H1 (cell line): ENCODE measurements around the gene AMOTL2. TPM values are rescaled to one million over a fixed set of nuclear protein-coding genes. Genes with fewer than 3 reads are reported as not detected.

Experiments used
- CTCF ChIA-PET: fragments of 300-600 bp; sonication (Branson Sonifier 250); formaldehyde crosslinking; loops from one replicate; lab custom pipeline; 2021; ENCODE audit not compliant: partially characterized antibody; lab: Charles Lee
- POLR2A ChIA-PET: fragments of 300-600 bp; sonication (Branson Sonifier 250); formaldehyde crosslinking; loops from one replicate; lab custom pipeline; 2021; ENCODE audit warnings: inconsistent platforms; ENCODE audit not compliant: partially characterized antibody; lab: Charles Lee
- DNase-seq, 2 experiments: peaks; one replicate each; pipeline versions ENCODE4 v3.0.0 to v3.0.0-alpha.2; 2010 to 2022; ENCODE audit warnings: low spot score in 2 of 2, low read depth in 1 of 2, mixed read lengths in 1 of 2
- FAIRE-seq: peaks from 2 replicates; lab custom pipeline; 2011; peaks lifted over from hg19 to GRCh38; lab: Jason Lieb, UNC
- H2AFZ ChIP-seq: 2 replicates; pipeline ENCODE4 v1.8.1; 2012; ENCODE audit warnings: low read length, inconsistent platforms
- H2AK5ac ChIP-seq: 2 replicates; pipeline ENCODE4 v1.6.1; 2013; ENCODE audit warnings: low read depth, low read length
- H2BK120ac ChIP-seq: replicated peaks from 2 replicates; pipeline ENCODE3; 2013; ENCODE audit warnings: low read depth, low read length, inconsistent platforms
- H2BK12ac ChIP-seq: 2 replicates; pipeline ENCODE4 v1.6.1; 2013; ENCODE audit warnings: low read depth, low read length
- H2BK15ac ChIP-seq: 2 replicates; pipeline ENCODE4 v1.6.1; 2013; ENCODE audit warnings: low read length
- H2BK20ac ChIP-seq: 2 replicates; pipeline ENCODE4 v1.6.1; 2013; ENCODE audit warnings: low read length
- H2BK5ac ChIP-seq: 2 replicates; pipeline ENCODE4 v1.6.1; 2013; ENCODE audit warnings: low read depth, low read length
- H3K14ac ChIP-seq: 2 replicates; pipeline ENCODE4 v1.6.1; 2013; ENCODE audit warnings: inconsistent platforms; ENCODE audit not compliant: insufficient read length
- H3K18ac ChIP-seq: 2 replicates; pipeline ENCODE4 v1.6.1; 2013; ENCODE audit warnings: low read length; ENCODE audit errors: extremely low read depth
- H3K23ac ChIP-seq: 2 replicates; pipeline ENCODE4 v1.6.1; 2013; ENCODE audit warnings: inconsistent platforms; ENCODE audit not compliant: insufficient read length
- H3K23me2 ChIP-seq: 2 replicates; pipeline ENCODE4 v1.6.1; 2013; ENCODE audit warnings: low read depth, low read length
- H3K27ac ChIP-seq: 2 replicates; pipeline ENCODE4 v1.6.1; 2011; ENCODE audit warnings: low read depth, low read length, inconsistent platforms
- H3K27me3 ChIP-seq, 4 experiments: replicated peaks in 1 of 4; 1 replicate in 1 of 4; 2 replicates in 3 of 4; pipeline versions ENCODE4 v1.6.1 to v1.8.1; 2011 to 2013; ENCODE audit warnings: low read length in 3 of 4, mild to moderate bottlenecking in 3 of 4, inconsistent platforms in 2 of 4, mixed read lengths in 2 of 4, moderate library complexity in 1 of 4; ENCODE audit not compliant: control insufficient read depth in 3 of 4, insufficient read depth in 3 of 4; ENCODE audit errors: extremely low read depth in 1 of 4
- H3K36me3 ChIP-seq, 4 experiments: 2 replicates each; pipeline versions ENCODE4 v1.6.1 to v1.8.1; 2011 to 2013; ENCODE audit warnings: mild to moderate bottlenecking in 4 of 4, low read length in 3 of 4, moderate library complexity in 2 of 4, control low read depth in 1 of 4, inconsistent platforms in 1 of 4; ENCODE audit not compliant: insufficient read depth in 4 of 4, control insufficient read depth in 2 of 4
- H3K4ac ChIP-seq: replicated peaks from 2 replicates; pipeline ENCODE3; 2013; ENCODE audit warnings: low read length, low read depth, mixed read lengths, inconsistent platforms; ENCODE audit not compliant: insufficient read length
- H3K4me1 ChIP-seq, 4 experiments: replicated peaks in 1 of 4; 1 replicate in 1 of 4; 2 replicates in 3 of 4; pipeline versions ENCODE4 v1.6.1 to v1.8.1; 2011 to 2013; ENCODE audit warnings: low read length in 3 of 4, inconsistent platforms in 2 of 4, mixed read lengths in 1 of 4; ENCODE audit not compliant: insufficient read depth in 4 of 4, control insufficient read depth in 3 of 4
- H3K4me2 ChIP-seq, 2 experiments: 2 replicates each; pipeline versions ENCODE4 v1.6.1 to v1.8.1; 2011 to 2013; ENCODE audit warnings: low read depth in 2 of 2, low read length in 2 of 2, control low read depth in 1 of 2, inconsistent platforms in 1 of 2, mild to moderate bottlenecking in 1 of 2; ENCODE audit not compliant: insufficient read depth in 1 of 2
- H3K4me3 ChIP-seq, 4 experiments: fragments of 200-600, 300-600 bp in 1 of 4; sonication (generic), shearing (Covaris generic), sonication (Bioruptor Twin) in 1 of 4; 2 replicates each; pipeline versions ENCODE4 v1.5.1 to v1.8.1; 2011 to 2016; ENCODE audit warnings: low read length in 4 of 4, low read depth in 3 of 4, control low read depth in 2 of 4, inconsistent platforms in 2 of 4, mild to moderate bottlenecking in 2 of 4, mixed read lengths in 1 of 4, moderate library complexity in 1 of 4; ENCODE audit not compliant: insufficient read depth in 2 of 4; ENCODE audit errors: extremely low read depth in 1 of 4
- H3K56ac ChIP-seq: replicated peaks from 2 replicates; pipeline ENCODE3; 2013; ENCODE audit warnings: low read depth, mild to moderate bottlenecking, mixed read lengths, low read length, inconsistent platforms; ENCODE audit not compliant: insufficient read length
- H3K79me1 ChIP-seq: 2 replicates; pipeline ENCODE4 v1.6.1; 2013; ENCODE audit warnings: low read depth, low read length, control low read depth
- H3K79me2 ChIP-seq, 2 experiments: 2 replicates each; pipeline versions ENCODE4 v1.6.1 to v1.8.1; 2012 to 2013; ENCODE audit warnings: low read length in 2 of 2, mild to moderate bottlenecking in 2 of 2, inconsistent platforms in 1 of 2; ENCODE audit not compliant: insufficient read depth in 2 of 2, control insufficient read depth in 1 of 2
- H3K9ac ChIP-seq, 4 experiments: replicated peaks in 1 of 4; 1 replicate in 1 of 4; 2 replicates in 3 of 4; pipeline versions ENCODE4 v1.6.1 to v1.8.1; 2011 to 2013; ENCODE audit warnings: low read depth in 3 of 4, low read length in 3 of 4, control low read depth in 2 of 4, mild to moderate bottlenecking in 2 of 4, moderate library complexity in 2 of 4, inconsistent platforms in 1 of 4; ENCODE audit errors: extremely low read depth in 1 of 4
- H3K9me3 ChIP-seq, 2 experiments: 2 replicates each; pipeline versions ENCODE4 v1.6.1 to v1.8.1; 2012 to 2013; ENCODE audit warnings: mild to moderate bottlenecking in 2 of 2, moderate library complexity in 2 of 2, control low read depth in 1 of 2, inconsistent platforms in 1 of 2, low read depth in 1 of 2, low read length in 1 of 2, mixed read lengths in 1 of 2; ENCODE audit not compliant: insufficient read depth in 2 of 2
- H4K20me1 ChIP-seq, 2 experiments: replicated peaks in 1 of 2; 2 replicates each; pipeline versions ENCODE3 to v1.8.1; 2011 to 2013; ENCODE audit warnings: inconsistent platforms in 2 of 2, low read length in 2 of 2, mild to moderate bottlenecking in 1 of 2; ENCODE audit not compliant: insufficient read depth in 2 of 2, control insufficient read depth in 1 of 2
- H4K5ac ChIP-seq: 2 replicates; pipeline ENCODE4 v1.6.1; 2013; ENCODE audit warnings: low read length, low read depth, mixed read lengths, inconsistent platforms; ENCODE audit not compliant: insufficient read length
- H4K8ac ChIP-seq: 2 replicates; pipeline ENCODE4 v1.8.0; 2013; ENCODE audit warnings: mild to moderate bottlenecking, moderate library complexity, low read length, inconsistent platforms; ENCODE audit not compliant: insufficient read depth; ENCODE audit errors: extremely low read depth
- H4K91ac ChIP-seq: replicated peaks from 2 replicates; pipeline ENCODE3; 2013; ENCODE audit warnings: low read length, mixed read lengths, inconsistent platforms; ENCODE audit not compliant: insufficient read length
- CBX5 ChIP-seq: fragments of 300-800, 300-1000 bp; sonication (generic); IDR thresholded peaks from 2 replicates; pipeline ENCODE4 v1.7.1; 2016; ENCODE audit warnings: antibody characterized with exemption, low read length, low read depth
- CBX8 ChIP-seq: fragments of 300-800, 300-1000 bp; sonication (generic); IDR thresholded peaks from 2 replicates; pipeline ENCODE4 v1.7.1; 2016; ENCODE audit warnings: low read depth, low read length, borderline replicate concordance
- CREB1 ChIP-seq: IDR thresholded peaks from 2 replicates; pipeline ENCODE4 v1.6.1; 2012; ENCODE audit warnings: inconsistent platforms
- EP300 ChIP-seq, 2 experiments: IDR thresholded peaks; 1 replicate in 1 of 2; 2 replicates in 1 of 2; pipeline ENCODE4 v1.6.1; 2011 to 2012; ENCODE audit warnings: low read depth in 2 of 2, low read length in 2 of 2, mild to moderate bottlenecking in 2 of 2, borderline replicate concordance in 1 of 2, inconsistent platforms in 1 of 2, moderate library complexity in 1 of 2
- GTF2F1 ChIP-seq: IDR thresholded peaks from 2 replicates; pipeline ENCODE4 v1.6.1; 2012; ENCODE audit warnings: low read depth, low read length, improper control_type of control experiment, borderline replicate concordance
- SIX5 ChIP-seq: IDR thresholded peaks from 2 replicates; pipeline ENCODE4 v1.6.1; 2011; ENCODE audit warnings: mild to moderate bottlenecking, low read depth, low read length
- SP1 ChIP-seq: IDR thresholded peaks from 2 replicates; pipeline ENCODE4 v1.6.1; 2011; ENCODE audit warnings: low read depth, low read length
- WGBS, 2 experiments: shearing (Covaris generic) in 1 of 2; methylation state at CpG; one replicate each; pipeline versions ENCODE4 v1.1.6 to v1.1.7; 2013 to 2015; ENCODE audit warnings: low lambda C conversion rate in 2 of 2, mixed read lengths in 2 of 2, inconsistent platforms in 1 of 2, low coverage in 1 of 2, missing lambda C conversion rate in 1 of 2; ENCODE audit not compliant: insufficient replicate concordance in 2 of 2, insufficient coverage in 1 of 2, insufficient read length in 1 of 2; ENCODE audit errors: extremely low coverage in 1 of 2, missing lambda C conversion rate in 1 of 2; 5-methylcytosine and 5-hydroxymethylcytosine counted together
- polyA plus RNA-seq, 7 experiments: library from polyadenylated mRNA; depleted of rRNA in 3 of 7; stranded (reverse) in 5 of 7; unstranded in 2 of 7; fragments of >200 nt in 5 of 7; fragments of 200-250 nt in 2 of 7; gene quantifications; 1 replicate in 5 of 7; 2 replicates in 1 of 7; 4 replicates in 1 of 7; pipeline versions ENCODE4 v1.2.1 to v1.2.3, GENCODE V29; 2011 to 2013; ENCODE audit warnings: missing spikeins in 2 of 7, mixed read lengths in 2 of 7
- total RNA-seq: library from RNA; stranded (reverse); fragmentation: NEBNext Ultra II Directional; extraction: Animal tissue kit (Norgen Biotek cat#: 25700); gene quantifications from 2 replicates; pipeline ENCODE4 v1.2.1, GENCODE V29; 2021
- TF ChIP-seq, protein P1 (sequence below): IDR thresholded peaks from 2 replicates; pipeline ENCODE4 v1.6.1; 2012; ENCODE audit warnings: inconsistent platforms
- TF ChIP-seq, protein P2 (sequence below): IDR thresholded peaks from 2 replicates; pipeline ENCODE4 v1.6.1; 2011; ENCODE audit warnings: low read depth, mild to moderate bottlenecking, low read length; ENCODE audit not compliant: insufficient read depth

Gene AMOTL2
- total and polyA plus RNA-seq, 2 of the 8 experiments (the other 6 are each of a cell fraction or from before 2014, with no cell fraction given): 19.0 to 63.7 TPM

DNA sequence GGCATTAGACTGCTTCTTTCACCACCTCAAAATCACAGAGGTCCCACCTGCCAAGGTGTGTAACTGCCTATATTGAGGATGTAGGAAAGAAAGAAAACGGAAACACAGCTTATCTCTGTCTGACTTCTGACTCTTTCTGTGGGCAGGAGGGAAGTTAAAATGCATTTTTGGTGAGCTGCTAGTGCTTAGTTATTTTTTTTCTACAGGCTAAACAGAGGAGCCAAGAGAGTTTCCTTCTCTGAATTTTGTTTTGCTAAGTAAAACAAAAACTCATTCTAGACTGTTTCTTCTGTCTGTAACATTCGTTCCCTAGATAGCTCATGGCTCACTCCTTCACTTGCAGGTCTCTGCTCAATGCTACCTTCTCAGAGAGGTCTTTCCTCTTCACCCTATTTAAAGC is 18.8 kb upstream of the AMOTL2 start:
- Histone ChIP-seq H3K79me1 (no peaks in the 10 kb centered on the region), H2BK120ac (no peak overlapping the region), H3K4me2 (no peak overlapping the region), H3K14ac (no peak overlapping the region), H3K4me1 (peaks cover 0 to 5% (median 0%) of the 10 kb centered on the region in 4 experiments; a peak in 1 of 7 replicates), H4K8ac (no peak overlapping the region), H3K23me2 (no peaks in the 10 kb centered on the region; the same call in 1 of the 2 replicates), H3K27me3 (no peaks in the 10 kb centered on the region; a peak in 1 of 7 replicates), H3K23ac (no peak overlapping the region), H2BK20ac (no peak overlapping the region), H3K4ac (no peak overlapping the region), H3K18ac (no peak overlapping the region), H2AFZ (no peak overlapping the region), H4K5ac (no peak overlapping the region), H4K91ac (no peak overlapping the region), H3K9me3 (no peaks in the 10 kb centered on the region; a peak in 1 of 4 replicates), H2AK5ac (no peak overlapping the region), H3K79me2 (no peaks in the 10 kb centered on the region), H3K56ac (no peak overlapping the region), H2BK12ac (no peak overlapping the region), H2BK5ac (no peak overlapping the region), H3K36me3 (no peaks in the 10 kb centered on the region; a peak in 1 of 8 replicates), H2BK15ac (no peak overlapping the region), H3K4me3 (no peak overlapping the region), H3K9ac (no peak overlapping the region), H4K20me1 (no peaks in the 10 kb centered on the region), H3K27ac (no peak overlapping the region)
- WGBS, 2 experiments: 79% methylated on average over 2 of the region's 2 CpGs; no CpG with 5 or more reads in 1 of the 2 experiments
- FAIRE-seq (no peak), DNase-seq (no peak)
- ChIA-PET CTCF (interaction anchor here (0.6 to 1.7 kb wide), 8 partner anchors 13 to 96 kb away, joined by 3 to 6 read pairs (median 4); no protein-coding TSS in a partner anchor), POLR2A (interaction anchor here (0.8 to 2.4 kb wide), 4 partner anchors 10 to 89 kb away, joined by 3 to 11 read pairs (median 4); partner anchors contain the start of gene AMOTL2)
- TF ChIP-seq SIX5: no peak
- TF ChIP-seq CREB1: no peak
- TF ChIP-seq EP300 (IDR thresholded peaks at IDR 0.05; ENCODE audit: borderline replicate concordance in 1 of 2, low read depth in 2 of 2, low read length in 2 of 2): no peak
- TF ChIP-seq, protein P1, sequence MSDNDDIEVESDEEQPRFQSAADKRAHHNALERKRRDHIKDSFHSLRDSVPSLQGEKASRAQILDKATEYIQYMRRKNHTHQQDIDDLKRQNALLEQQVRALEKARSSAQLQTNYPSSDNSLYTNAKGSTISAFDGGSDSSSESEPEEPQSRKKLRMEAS: no peak
- no peak for TF ChIP-seq GTF2F1
- no peak for TF ChIP-seq CBX5
- TF ChIP-seq, protein P2, sequence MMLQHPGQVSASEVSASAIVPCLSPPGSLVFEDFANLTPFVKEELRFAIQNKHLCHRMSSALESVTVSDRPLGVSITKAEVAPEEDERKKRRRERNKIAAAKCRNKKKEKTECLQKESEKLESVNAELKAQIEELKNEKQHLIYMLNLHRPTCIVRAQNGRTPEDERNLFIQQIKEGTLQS: no peak
- no peak for TF ChIP-seq CBX8
- TF ChIP-seq SP1: no peak
